Suprapubic skin (tissue), 4 donors: ENCODE data around the gene CTNNA1.

Experiments used
- CTCF ChIP-seq, 2 donors: fragments of 200-600 bp in 1 of 2; fragments of 450-650 bp in 1 of 2; sonication (generic) in 1 of 2; IDR thresholded peaks; one replicate each; pipeline ENCODE4 v1.5.1; 2016 to 2019; ENCODE audit warnings: antibody characterized with exemption in 2 of 2, mild to moderate bottlenecking in 1 of 2, moderate library complexity in 1 of 2
- EP300 ChIP-seq: sonication (generic); formaldehyde crosslinking; IDR thresholded peaks from one replicate; pipeline ENCODE4 v1.6.1; 2017; ENCODE audit warnings: antibody characterized with exemption
- POLR2A ChIP-seq, 2 donors: fragments of 450-650 bp; IDR thresholded peaks; one replicate each; pipeline ENCODE4 v1.6.1; 2017; ENCODE audit warnings: antibody characterized with exemption in 2 of 2, mild to moderate bottlenecking in 2 of 2, moderate library complexity in 2 of 2
- POLR2AphosphoS5 ChIP-seq, 3 donors: sonication (generic); formaldehyde crosslinking; IDR thresholded peaks; one replicate each; pipeline ENCODE4 v1.6.1; 2017; ENCODE audit warnings: antibody characterized with exemption in 3 of 3

- TF ChIP-seq CTCF (IDR thresholded peaks at IDR 0.05) (no peak), POLR2A (IDR thresholded peaks at IDR 0.05) (no peak), POLR2AphosphoS5 (IDR thresholded peaks at IDR 0.05) (no peak), EP300 (no peak)
Observed at GRCh38 chr5:138947780-138948179, 194.6 kb downstream of the CTNNA1 start.
